ENCODE measurements around the gene CFP. TPM values are rescaled to one million over a fixed set of nuclear protein-coding genes. Genes with fewer than 3 reads are reported as not detected.

The CFP gene
- total RNA-seq, 3 donors from 2014 or later = 2.6 to 17.4 (median 3.3) TPM

- H3K36me3 ChIP-seq = no peaks in the 10 kb centered on the region
- intact Hi-C loops (cut with DNase I; ENCODE audit: low total_unique reads) = loop anchor here (5.0 kb wide), 1 partner anchor 60 kb away; no protein-coding TSS in a partner anchor
- no peak for TF ChIP-seq POLR2A (IDR thresholded peaks at IDR 0.05)
- TF ChIP-seq CTCF (IDR thresholded peaks at IDR 0.05) = no peak
- no peak for TF ChIP-seq POLR2AphosphoS5 (IDR thresholded peaks at IDR 0.05)
- H3K27ac ChIP-seq = no peak overlapping the region
- H3K27me3 ChIP-seq = peaks cover 0 to 27% of the 10 kb centered on the region in 2 donors
- no peak for DNase-seq (ENCODE audit: low spot score in 2 of 2)
- no peaks in the 10 kb centered on the region for H3K9me3 ChIP-seq
- no peaks in the 10 kb centered on the region for H3K4me1 ChIP-seq
- no peak overlapping the region for H3K4me3 ChIP-seq
Observed at GRCh38 chrX:47587091-47587891, 42.4 kb downstream of the CFP start.

DNA sequence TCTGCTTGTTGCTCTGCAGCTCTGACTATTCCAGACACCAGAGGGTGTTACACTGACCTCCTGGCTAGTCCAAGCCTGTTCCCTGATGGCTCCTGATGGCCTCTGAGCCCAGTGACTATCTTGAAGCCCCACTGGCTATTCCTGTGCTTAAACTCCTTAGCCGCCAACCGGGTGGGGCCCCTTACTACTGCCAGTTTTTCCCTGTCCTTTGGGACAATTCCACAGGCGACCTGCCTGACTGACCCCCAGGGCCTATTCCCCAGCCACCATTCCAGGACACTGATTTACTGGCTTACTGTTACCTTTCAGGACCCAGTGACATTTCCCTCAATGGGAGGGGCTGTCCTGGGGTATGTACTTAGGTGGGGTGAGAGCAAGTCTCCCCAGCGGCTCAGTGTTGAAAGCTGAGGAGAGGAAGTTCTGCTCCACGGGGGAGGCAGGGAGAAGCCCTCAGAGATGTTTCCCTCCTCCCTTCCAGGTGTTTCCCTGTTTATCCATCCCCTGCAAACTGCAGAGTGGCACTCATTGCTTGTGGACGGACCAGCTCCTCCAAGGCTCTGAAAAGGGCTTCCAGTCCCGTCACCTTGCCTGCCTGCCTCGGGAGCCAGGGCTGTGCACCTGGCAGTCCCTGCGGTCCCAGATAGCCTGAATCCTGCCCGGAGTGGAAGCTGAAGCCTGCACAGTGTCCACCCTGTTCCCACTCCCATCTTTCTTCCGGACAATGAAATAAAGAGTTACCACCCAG lies 43.5 kb downstream of the CFP start:
- no peak for TF ChIP-seq POLR2AphosphoS5 (IDR thresholded peaks at IDR 0.05)
- no peak for TF ChIP-seq CTCF (IDR thresholded peaks at IDR 0.05)
- no peak for TF ChIP-seq POLR2A (IDR thresholded peaks at IDR 0.05)
- Histone ChIP-seq H3K27me3 (peaks cover 0 to 27% of the 10 kb centered on the region in 2 donors), H3K9me3 (no peaks in the 10 kb centered on the region), H3K4me1 (no peaks in the 10 kb centered on the region), H3K36me3 (no peaks in the 10 kb centered on the region), H3K4me3 (no peak overlapping the region), H3K27ac (peak overlapping the region in 1 of 2 donors; percentile 14)
- DNase-seq (ENCODE audit: low spot score in 2 of 2) = no peak
- intact Hi-C loops (cut with DNase I; ENCODE audit: low total_unique reads) = loop anchor here (5.0 kb wide), 1 partner anchor 59 kb away; no protein-coding TSS in a partner anchor

DNA sequence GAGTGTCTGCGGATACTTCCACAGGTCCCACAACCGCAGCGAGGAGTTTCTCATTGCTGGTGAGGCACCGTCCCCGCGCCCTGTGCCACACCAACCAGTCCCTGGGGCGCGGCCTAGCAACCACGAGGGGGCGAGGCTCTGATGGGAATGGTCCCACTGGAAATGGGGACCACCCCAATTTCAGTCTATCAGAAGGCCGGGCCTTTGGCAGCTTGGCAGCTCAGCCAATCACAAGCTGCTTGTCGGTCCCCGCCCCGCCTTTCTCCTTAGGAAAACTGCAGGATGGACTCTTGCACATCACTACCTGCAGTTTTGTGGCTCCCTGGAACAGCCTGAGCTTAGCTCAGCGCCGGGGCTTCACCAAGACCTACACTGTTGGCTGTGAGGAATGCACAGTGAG lies 44.5 kb downstream of the CFP start:
- no peaks in the 10 kb centered on the region for H3K4me1 ChIP-seq
- intact Hi-C loops (cut with DNase I; ENCODE audit: low total_unique reads) = loop anchor here (5.0 kb wide), 1 partner anchor 58 kb away; no protein-coding TSS in a partner anchor
- H3K27ac ChIP-seq = peak overlapping the region in 1 of 2 donors; percentile 97
- H3K27me3 ChIP-seq = peaks cover 0 to 25% of the 10 kb centered on the region in 2 donors
- TF ChIP-seq POLR2AphosphoS5 (IDR thresholded peaks at IDR 0.05) (no peak), POLR2A (IDR thresholded peaks at IDR 0.05) (no peak), CTCF (IDR thresholded peaks at IDR 0.05) (no peak)
- peak overlapping the region in 1 of 3 donors; percentile 25 for H3K4me3 ChIP-seq
- no peaks in the 10 kb centered on the region for H3K9me3 ChIP-seq
- no peak for DNase-seq (ENCODE audit: low spot score in 2 of 2)
- H3K36me3 ChIP-seq = no peaks in the 10 kb centered on the region

- Histone ChIP-seq H3K9me3 (no peaks in the 10 kb centered on the region), H3K4me1 (no peaks in the 10 kb centered on the region), H3K27ac (peak overlapping the region; percentile 6 to 97), H3K36me3 (no peaks in the 10 kb centered on the region), H3K27me3 (peaks cover 0 to 21% of the 10 kb centered on the region in 2 donors), H3K4me3 (peak overlapping the region in 1 of 3 donors; percentile 25)
- intact Hi-C loops (cut with DNase I; ENCODE audit: low total_unique reads) = loop anchor here (5.0 kb wide), 1 partner anchor 57 kb away; no protein-coding TSS in a partner anchor
- TF ChIP-seq POLR2AphosphoS5 (IDR thresholded peaks at IDR 0.05) (no peak), CTCF (IDR thresholded peaks at IDR 0.05) (no peak), POLR2A (IDR thresholded peaks at IDR 0.05) (no peak)
- DNase-seq (ENCODE audit: low spot score in 2 of 2) = no peak
Observed at GRCh38 chrX:47584714-47585113, 45.0 kb downstream of the CFP start.

Measured in breast epithelium (tissue), 4 donors.